Fibroblast of skin of back (primary cell): Measurements from ENCODE around the gene RPL4. TPM values are rescaled to one million over a fixed set of nuclear protein-coding genes. Genes with fewer than 3 reads are reported as not detected.
"Not testable (repeated sequence)": the region's sequence is repeated elsewhere in the genome, so short reads cannot be mapped to it uniquely, and the experiment has no call there.

ENCODE experiments used
- DNase-seq: peaks from one replicate; pipeline ENCODE4 v3.0.0-alpha.2; 2013
- polyA plus RNA-seq, 2 experiments: library from polyadenylated mRNA; unstranded; fragments of 120-200 nt; gene quantifications; one replicate each; pipeline ENCODE4 v1.2.1, GENCODE V29; 2013; ENCODE audit not compliant: insufficient read length in 2 of 2

Gene RPL4
- 2,391 TPM for polyA plus RNA-seq (2013, experiment 1 of 2; ENCODE audit: insufficient read length)
- polyA plus RNA-seq (2013, experiment 2 of 2; ENCODE audit: insufficient read length): 3,139 TPM

DNA sequence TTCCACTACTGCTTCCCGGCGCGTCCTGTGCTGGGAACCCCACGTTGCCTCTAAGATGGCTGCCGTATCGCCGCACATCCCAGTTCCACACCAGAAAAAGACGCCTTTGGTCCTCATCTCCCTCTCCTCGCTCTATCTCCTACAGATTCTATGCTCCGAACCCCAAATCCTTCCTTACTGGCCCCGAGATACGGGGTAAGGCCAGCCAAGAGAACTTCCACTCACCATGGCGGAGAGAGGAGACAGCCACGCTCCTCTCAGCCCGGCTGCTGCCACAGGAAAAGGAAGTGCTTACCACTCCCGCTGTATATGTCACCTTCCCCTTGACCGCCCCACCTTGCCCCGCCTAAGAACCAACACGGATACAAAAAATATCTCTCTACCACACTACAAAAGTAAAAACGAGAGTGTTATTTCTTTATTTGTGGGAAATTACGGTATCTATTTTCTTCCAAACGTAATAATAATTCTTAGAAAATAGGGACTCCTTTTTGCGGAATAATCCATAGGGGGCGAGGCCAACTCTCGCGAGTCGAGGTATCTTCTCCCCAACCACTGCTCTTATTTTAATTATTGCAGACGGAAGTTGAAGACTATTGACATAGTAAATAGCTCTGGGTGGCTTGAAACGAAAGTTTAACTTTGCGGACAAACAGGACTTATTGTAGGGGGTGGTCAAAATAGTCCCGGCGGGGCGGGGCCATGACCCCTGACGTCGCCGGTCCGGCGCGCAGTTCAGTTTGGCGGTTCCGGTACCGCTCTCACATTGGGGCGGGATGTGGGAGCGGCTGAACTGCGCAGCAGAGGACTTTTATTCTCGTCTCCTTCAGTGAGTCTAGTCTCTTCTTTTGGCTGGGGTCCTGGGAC lies at the start of gene RPL4, which contains the start of gene ZWILCH:
Gene RPL4, minus strand, starts transcription at position 293 of the 867 bp plus-strand sequence. Its CDS starts 65 bp downstream, at position 228.
Gene ZWILCH, plus strand, starts transcription at position 764 of the 867 bp plus-strand sequence. Its CDS starts 13 bp downstream, at position 777.
- peak; percentile 89 for DNase-seq

DNA sequence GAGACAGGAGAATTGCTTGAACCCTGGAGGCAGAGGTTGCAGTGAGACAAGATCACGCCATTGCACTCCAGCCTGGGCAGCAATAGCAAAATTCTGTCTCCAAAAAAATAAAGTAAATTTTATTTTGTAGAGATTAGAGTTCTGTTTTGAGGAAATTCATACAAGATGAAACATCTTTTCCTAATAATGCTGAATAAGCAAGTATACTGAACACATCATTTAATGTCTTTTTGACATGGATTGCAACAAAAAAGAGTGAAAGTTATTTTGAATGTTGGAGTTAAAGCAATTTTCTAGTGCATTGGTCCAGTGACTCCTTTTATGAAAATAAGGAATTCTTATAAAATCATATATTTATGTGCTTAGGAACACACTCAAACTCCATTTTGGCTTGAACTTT lies 40.6 kb upstream of the RPL4 start:
- no peak for DNase-seq

DNA sequence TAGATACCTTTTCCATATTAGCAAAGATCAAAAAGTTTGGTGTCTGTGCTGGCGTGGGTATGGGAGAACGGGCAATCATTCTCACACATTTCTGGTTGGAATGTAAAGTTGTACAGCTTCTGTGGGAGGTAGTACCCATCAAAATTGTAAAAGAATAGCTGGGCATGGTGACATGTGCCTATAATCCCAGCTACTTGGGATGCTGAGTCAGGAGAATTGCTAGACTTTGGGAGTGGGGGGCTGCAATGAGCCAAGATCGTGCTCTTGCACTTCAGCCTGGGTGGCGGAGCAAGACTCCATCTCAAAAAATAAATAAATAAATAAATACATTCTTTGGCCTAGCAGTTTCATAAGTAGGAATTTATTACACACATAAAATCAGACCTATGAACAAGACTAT lies 38.2 kb upstream of the RPL4 start:
- DNase-seq: no peak

DNA sequence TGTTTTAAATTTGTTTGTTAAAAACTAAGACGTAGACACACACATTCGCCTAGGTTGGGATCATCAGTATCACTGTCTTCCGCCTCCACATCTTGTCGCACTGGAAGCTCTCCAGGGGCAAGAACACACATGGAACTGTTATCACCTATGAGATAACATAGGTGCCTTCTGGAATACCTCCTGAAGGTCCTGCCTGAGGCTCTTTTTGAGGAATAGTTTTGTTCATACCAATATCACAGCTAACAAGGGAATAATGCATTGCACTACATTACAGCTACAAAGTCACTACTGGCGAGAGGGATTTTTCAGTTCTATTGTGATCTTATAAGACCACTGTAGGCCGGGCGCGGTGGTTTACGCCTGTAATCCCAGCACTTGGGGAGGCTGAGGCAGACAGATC lies 30.4 kb upstream of the RPL4 start:
- DNase-seq: no peak

DNA sequence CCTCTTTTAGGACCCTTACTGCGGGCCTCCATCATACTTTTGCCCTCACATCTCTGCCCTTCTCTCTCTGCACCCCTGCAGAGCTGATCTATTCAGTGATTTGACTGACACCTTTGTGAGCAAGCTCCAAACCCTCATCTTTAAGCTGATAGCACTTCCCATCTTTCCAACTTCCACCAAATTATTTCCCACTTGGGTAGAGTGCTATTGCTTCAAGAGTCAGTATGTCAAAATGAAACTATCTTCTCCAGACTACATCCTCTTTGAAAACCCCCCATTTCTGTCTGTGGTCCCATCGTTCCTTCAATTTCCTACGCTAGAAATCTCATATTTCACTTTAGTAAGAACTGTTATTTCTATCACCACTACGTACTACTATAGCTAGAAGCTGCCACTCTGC lies 20.2 kb upstream of the RPL4 start:
- DNase-seq: no peak

DNA sequence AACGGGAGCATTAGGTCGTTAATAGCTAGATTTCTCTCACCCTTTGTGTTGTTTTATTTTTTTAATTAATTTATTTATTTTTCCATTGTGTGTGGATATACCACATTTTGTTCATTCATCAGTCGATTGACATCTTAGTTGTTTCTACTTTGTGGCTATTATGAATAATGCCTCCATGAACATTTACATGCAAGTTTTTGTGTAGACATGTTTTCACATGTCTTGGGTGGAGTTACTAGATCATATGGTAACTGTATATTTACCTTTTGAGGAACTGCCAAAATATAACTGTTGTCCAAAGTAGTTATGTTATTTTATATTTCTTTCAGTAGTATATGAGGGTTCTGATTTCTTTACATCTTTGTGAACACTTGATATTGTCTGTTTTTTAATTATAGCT lies 19.3 kb upstream of the RPL4 start:
- no peak for DNase-seq

DNA sequence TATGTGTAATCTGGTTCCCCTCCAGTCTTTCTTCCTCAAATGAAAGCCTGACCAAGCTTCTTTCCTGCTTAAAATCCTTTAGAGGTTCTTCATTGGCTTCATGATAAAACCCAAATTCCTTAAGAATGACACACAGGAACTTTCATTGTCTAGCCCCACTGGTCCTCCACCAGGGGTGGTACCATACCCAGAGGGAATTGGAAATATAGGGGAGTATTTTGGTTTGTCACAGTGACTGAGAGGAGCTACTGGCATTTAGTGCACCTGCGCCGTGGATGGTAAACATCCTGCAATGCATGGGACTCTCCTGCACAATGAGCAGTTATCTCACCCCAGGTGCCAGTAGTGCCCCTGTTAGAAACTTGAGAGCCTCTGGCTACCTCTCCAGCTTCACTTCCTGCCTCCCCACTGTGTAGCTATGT lies 11.3 kb upstream of the RPL4 start:
- peak; percentile 51 for DNase-seq

DNA sequence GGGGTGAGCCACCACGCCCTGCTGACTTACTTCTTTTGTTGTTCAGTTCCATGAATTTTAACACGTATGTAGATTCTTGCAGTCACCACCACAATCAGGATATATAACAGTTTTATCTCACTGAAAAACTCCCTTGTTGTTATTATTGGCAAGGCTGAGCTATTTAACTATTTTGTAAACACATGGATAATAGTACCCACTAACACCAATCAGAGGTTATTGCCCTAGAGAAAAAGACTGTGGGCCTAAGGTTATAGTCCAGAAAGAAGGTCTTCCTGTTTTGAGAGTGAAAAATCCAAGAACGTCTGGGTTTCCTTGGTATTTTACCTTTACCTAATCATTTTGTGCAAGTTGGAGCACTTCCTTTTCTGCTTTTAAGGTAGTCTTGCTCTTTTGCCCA lies 9.9 kb upstream of the RPL4 start:
- no peak for DNase-seq

DNA sequence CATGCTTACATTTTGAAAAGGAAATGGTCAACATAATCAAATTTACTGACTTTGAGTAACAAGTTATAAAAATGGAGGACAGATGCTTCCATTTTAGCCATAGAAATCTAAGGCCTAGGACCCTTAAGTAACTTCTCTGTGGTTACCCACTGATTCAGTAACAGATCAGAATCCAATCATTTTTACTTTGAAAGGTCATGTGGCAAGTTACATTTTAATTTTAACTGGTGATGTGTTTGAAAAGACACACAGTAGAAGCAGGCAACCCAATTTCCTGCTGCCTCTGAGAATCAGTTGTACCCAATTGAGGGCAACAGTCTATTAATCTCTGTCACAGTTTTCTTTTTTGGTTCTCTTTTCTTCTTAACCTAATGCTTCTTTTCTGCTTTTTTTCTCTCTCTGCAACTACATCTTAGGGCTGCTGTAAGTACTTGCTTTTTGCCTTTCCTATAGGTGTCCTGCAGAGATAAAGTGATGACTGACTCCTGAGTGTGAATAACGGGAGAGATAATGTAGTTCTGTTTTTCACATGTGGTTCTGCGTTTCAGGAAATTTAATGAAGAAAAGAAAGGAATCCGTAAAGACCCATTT lies 3.7 kb upstream of the RPL4 start:
- no peak for DNase-seq

DNA sequence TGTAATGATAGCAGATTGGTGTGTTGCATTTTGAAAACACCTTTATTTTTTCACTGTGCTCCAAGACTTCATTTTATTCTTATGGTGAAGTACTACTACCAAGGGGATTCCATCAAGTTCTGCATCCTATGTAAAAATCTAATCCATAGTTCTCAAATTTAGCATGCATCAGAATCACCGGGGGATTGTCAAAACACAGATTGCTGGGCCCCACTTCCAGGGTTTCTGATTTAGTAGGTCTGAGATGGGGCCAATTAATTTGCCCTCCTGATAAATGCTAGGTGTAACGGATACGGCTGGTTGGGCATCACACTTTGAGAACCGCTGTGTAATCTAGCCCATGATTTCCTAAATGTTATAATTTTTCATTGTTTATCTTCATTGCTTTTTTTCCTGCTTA lies 1.2 kb upstream of the RPL4 start:
- DNase-seq: no peak

DNA sequence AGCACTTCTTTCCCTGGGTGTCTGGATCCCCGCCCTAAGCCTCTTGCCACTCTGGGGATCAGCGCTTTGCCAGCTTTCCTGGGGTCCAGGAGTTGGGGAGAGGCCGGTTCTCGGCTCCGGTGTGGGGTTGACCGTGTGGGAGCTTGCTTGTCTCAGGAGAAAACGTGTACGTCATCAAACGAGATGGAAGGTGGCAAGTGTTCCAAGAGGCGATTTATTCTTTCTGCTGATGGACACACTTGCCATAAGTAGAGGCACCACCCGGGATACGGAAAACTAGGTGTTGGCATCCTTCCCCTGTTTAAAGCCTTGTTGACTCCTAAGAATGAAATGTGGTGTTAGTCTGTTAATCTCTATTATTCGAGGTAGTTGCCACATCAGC lies 766 bp upstream of the RPL4 start:
- DNase-seq: no peak

DNA sequence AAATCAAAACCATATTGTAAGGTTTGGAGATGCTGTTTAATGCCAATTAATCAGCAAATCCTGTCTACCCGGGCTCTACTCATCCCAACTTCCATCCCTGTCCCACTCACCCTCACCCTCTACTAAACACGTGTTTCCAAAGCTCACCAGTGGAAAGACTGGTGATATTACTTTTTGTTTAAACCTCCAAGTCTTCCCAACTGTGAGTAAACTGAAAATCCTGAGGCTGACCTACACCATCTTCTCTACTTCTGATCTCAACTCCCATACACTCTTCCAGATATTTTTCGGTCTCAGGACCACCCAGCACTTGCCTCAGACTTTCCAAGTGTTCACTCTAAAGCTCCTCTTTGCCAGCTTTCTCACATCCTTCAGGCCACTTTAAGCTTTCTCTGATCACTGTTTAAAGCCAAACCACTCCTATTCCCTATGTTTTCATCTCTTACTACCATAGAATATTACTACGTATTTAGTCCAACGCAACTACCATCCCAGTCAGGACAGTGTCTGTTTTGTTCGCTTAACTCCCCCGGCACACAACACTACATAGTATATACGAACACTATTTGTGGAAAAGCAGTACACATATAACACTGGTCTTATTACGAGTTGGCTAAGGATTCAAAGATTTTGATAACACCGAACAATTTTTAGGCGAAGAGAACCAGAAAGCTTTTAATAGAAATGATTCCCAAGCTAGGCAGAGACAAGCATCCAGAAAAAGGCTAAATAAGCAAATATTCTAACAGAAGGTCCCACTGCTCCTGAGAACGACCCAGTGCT lies 684 bp downstream of the RPL4 start:
- DNase-seq: no peak

DNA sequence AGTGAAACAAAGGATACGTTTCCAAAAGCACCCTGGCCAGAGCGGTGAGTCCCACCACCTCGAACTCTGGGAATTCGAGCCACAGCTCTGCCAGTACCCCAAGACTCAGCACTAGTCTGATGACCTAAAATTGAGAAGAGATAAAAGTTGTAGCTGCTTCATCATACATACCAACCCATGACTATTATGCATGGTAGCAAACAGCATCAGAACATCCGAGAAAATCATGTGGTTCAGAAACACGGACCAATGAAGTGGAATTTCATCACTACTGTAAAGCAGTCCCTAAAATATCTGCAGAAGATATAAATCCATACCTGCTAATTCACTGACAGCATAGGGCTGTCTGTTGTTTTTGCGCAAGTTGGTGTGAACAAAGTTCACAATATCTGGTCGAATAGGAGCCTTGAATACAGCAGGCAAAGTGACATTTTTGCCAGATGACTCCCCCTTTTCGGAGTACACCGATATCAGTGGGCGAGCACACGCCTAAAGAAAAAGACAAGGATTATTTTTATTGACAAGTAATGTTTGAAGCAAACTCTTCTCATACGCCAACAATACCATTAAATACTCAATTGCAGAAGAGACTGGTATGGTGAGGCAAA lies 1.5 kb downstream of the RPL4 start:
- DNase-seq: not testable (repeated sequence)

DNA sequence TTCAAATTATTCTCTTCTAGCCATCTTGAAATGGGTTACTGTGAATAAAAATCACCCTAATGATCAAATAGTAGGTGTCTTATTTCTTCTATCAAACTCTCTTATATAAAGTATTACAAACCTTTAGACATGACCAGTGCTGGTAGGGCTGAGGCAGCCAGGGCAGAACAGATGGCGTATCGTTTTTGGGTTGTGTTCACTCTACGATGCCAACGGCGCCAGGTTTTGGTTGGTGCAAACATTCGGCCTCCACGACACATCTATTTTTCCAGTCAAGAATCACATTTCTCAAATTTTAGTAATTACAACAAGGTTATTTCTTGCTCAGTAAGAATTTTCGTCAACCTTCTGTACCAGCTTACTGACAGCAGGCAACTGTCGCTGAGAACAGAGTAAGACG lies 2.2 kb downstream of the RPL4 start:
- no peak for DNase-seq

DNA sequence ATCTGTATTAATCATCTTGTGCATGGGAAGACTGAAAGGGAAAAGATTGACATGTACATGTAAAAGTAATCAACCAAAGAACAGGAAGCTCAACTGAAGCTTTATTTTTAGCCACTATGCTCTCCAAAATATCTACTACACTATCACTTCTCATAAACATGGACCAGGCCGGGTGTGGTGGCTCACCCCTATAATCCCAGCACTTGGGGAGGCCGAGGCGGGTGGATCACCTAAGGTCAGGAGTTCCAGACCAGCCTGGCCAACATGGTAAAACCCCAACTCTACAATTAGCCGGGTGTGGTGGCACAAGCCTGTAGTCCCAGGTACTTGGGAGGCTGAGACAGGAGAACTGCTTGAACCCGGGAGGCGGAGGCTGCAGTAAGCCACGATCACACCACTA lies 4.3 kb downstream of the RPL4 start:
- not testable (repeated sequence) for DNase-seq

DNA sequence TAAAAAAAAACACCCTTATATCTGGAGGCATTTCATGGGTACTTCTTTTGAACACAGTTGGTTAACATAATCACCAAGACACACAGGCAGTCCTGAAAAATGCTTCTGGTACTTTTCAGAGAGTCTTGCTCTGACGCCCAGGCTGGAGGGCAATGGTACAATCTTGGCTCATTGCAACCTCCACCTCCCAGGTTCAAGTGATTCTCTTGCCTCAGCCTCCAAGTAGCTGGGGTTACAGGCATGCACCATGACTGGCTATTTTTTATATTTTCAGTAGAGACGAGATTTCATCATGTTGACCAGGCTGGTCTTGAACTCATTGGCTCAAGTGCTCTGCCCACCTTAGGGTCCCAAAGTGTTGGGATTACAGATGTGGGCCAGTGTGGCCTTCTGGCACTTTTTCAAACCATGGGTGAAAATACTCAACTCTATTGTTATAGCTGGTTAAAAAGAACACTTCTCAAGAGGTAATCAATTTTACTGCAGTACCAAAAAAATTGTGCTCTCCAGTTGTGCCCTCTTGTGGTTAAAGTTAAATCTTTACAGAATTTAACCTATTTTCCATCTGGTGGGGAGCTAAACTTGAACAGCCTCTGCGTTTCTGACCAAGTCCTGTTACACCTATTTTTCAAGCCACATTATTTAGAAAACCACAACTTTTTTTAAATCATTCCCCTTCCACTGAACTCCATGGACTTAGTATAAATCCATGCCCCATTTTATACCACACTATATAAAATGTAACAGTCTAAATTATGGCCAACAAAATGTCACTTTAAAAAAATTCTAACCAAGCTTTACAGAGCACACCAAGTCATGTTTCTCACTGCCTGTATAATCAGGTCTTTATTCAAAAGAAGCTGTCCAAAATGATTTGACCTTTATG lies 5.9 kb downstream of the RPL4 start:
- DNase-seq: peak; percentile 53

DNA sequence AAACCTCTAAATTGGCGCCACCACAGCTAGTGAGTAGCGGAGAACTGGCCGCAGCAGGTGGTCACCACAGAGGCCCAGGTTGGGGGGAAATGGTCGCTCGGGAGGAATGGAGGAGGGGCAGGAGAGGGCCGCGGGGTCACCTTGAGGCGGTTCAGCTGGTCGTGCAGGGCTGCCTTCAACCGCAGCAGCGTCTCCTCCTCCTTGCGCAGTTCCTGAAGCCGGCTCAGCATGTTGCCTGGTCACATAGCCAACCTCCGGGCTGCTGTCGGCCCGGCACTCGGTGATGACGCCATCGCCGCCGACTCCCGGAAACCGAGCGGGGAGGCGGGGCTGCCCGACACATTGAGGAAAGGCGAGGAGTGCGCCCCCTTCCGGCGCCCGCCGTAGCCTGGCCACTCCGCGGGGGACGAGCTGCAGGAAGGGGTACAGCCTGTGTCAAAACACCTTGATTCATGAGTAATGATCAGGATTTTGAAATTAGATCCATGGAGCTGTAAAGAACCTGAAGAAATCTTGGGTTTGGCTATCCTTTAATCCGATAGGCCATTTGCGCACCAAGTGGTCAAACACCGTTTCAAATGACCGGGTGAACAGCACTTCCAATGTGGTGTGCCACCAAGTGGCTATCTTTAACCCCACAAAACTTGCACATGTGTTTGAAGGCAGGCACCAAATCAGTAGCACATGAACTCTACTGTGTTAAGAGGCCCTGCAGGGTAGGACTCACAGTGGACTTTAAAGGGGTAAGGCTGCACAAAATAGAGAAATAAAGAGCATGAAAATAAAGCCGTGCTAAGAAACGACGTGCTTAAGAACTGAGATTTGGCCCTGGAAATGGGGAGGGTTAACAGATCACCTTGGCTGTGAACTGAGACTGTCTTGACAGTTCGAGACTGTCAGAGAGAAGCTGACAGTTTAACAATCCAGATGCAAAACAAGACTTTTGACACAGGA lies 6.9 kb downstream of the RPL4 start, which contains the start of gene SNAPC5:
Gene SNAPC5, minus strand, starts transcription at position 261 of the 954 bp plus-strand sequence. Its CDS starts 31 bp downstream, at position 230.
- DNase-seq: peak; percentile 93

DNA sequence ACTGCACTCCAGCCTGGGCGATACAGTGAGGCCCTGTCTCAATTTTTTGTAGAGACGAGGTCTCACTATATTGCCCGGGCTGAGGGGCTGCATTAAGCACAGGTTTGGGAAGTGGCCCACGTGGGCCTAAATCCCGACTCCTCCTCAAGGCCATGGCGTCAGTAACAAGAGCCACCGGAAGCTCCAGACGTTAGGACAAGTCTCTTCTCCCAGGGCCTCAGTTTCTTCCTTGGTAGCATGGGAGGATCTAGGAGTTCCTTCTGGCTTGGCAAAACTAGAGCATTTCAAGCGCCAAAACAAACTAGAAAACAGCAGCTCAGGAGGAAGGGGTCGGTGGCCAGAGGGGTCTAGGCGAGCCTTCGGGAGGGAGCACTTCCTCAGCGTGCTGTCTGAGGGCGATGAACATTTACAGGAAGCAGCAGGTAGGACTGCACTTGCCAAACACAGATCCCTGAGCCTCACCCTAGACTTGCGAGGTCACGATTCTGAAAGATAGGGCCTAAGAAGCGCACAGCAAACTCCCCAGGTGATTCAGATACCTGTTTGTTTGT lies 7.6 kb downstream of the RPL4 start:
- DNase-seq: no peak

DNA sequence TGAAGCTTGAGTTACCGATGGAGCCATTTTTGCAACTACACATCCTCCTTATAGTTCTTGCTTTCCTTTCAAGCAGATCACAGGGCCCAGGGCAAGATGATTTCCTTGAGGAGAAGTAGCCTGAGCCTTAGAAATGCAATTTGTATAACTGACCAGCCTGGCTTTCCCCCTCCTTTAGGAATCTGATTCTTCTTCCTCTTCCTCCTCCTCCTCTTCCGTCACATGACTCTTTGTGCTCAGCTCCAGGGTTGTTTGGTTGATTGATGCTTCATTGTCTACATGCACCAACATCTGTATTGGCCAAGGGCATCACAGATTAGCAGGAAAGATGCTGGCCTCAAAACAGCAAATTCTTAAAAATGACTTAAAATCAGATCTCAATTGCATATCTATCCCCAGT lies 10.4 kb downstream of the RPL4 start:
- no peak for DNase-seq

DNA sequence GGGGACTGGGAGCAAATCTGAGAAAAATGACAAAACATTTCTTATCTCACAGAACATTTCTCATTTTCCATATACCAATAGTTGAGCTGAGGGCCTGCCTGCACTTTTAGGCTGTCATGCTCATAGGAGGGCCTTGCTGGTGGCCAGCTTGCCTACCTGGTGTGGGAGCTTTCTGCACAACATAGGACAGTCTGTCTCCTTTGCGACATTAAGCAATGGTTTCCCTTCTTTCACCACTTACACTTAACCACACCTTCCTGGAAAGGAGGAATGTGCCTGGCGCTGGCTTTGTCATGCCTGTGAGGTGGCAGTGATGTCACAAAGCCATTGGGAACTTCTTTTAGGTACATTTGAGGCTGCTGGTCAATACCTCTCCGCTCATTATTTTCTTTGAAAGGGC lies 12.8 kb downstream of the RPL4 start:
- no peak for DNase-seq
